ENCODE data around the gene ANTXR1.

Gene ANTXR1

GRCh38 chr2:69103419-69103818 lies 90.4 kb downstream of the ANTXR1 start:
- no peak for DNase-seq

GRCh38 chr2:69104261-69104660 lies 91.3 kb downstream of the ANTXR1 start:
- no peak for DNase-seq

GRCh38 chr2:69109255-69109654 lies 96.3 kb downstream of the ANTXR1 start:
- no peak for DNase-seq

- no peak for DNase-seq
These were observed 98.1 kb downstream of the ANTXR1 start for GRCh38 chr2:69111076-69111475.

- no peak for DNase-seq
These were observed 100.6 kb downstream of the ANTXR1 start for GRCh38 chr2:69113627-69114026.

- DNase-seq = no peak
These were observed 101.6 kb downstream of the ANTXR1 start for GRCh38 chr2:69114534-69114933.

GRCh38 chr2:69116438-69116837 lies 103.5 kb downstream of the ANTXR1 start:
- no peak for DNase-seq

GRCh38 chr2:69118609-69119008 lies 105.6 kb downstream of the ANTXR1 start:
- no peak for DNase-seq

- no peak for DNase-seq
These were observed 106.3 kb downstream of the ANTXR1 start for GRCh38 chr2:69119104-69119894.

GRCh38 chr2:69122271-69122670 lies 109.3 kb downstream of the ANTXR1 start:
- DNase-seq = no peak

- DNase-seq = no peak
These were observed 110.2 kb downstream of the ANTXR1 start for GRCh38 chr2:69123182-69123581.

GRCh38 chr2:69124343-69124742 lies 111.4 kb downstream of the ANTXR1 start:
- no peak for DNase-seq

- no peak for DNase-seq
These were observed 112.8 kb downstream of the ANTXR1 start for GRCh38 chr2:69125816-69126215.

GRCh38 chr2:69126341-69126740 lies 113.4 kb downstream of the ANTXR1 start:
- DNase-seq = no peak

- DNase-seq = no peak
These were observed 118.5 kb downstream of the ANTXR1 start for GRCh38 chr2:69131452-69131851.

- no peak for DNase-seq
These were observed 119.2 kb downstream of the ANTXR1 start for GRCh38 chr2:69131983-69132675.

- DNase-seq = no peak
These were observed 120.1 kb downstream of the ANTXR1 start for GRCh38 chr2:69132960-69133590.

- DNase-seq = no peak
These were observed 120.9 kb downstream of the ANTXR1 start for GRCh38 chr2:69133898-69134297.

- no peak for DNase-seq
These were observed 121.4 kb downstream of the ANTXR1 start for GRCh38 chr2:69134306-69134945.

GRCh38 chr2:69138247-69138772 lies 125.3 kb downstream of the ANTXR1 start:
- DNase-seq = no peak

GRCh38 chr2:69138793-69139459 lies 125.9 kb downstream of the ANTXR1 start:
- DNase-seq = no peak
